Frontal cortex (tissue), 4 donors: ENCODE measurements around the gene STOX2. TPM values are rescaled to one million over a fixed set of nuclear protein-coding genes. Genes with fewer than 3 reads are reported as not detected.

Experiments used
- DNase-seq, 2 donors: peaks; one replicate each; pipeline ENCODE4 v3.0.0; 2012; ENCODE audit warnings: low spot score in 2 of 2
- FAIRE-seq: peaks from 2 replicates; lab custom pipeline; 2012; peaks lifted over from hg19 to GRCh38; lab: Jason Lieb, UNC
- total RNA-seq: library from RNA; depleted of rRNA; stranded (reverse); fragments of >200 nt; gene quantifications from one replicate; pipeline ENCODE4 v1.2.3, GENCODE V29; 2014
- donor health status: control.
- donor health status: control.
- donor health status: control.

Gene STOX2
- total RNA-seq, 1 donor from 2014 or later, result 35.1 TPM

DNA sequence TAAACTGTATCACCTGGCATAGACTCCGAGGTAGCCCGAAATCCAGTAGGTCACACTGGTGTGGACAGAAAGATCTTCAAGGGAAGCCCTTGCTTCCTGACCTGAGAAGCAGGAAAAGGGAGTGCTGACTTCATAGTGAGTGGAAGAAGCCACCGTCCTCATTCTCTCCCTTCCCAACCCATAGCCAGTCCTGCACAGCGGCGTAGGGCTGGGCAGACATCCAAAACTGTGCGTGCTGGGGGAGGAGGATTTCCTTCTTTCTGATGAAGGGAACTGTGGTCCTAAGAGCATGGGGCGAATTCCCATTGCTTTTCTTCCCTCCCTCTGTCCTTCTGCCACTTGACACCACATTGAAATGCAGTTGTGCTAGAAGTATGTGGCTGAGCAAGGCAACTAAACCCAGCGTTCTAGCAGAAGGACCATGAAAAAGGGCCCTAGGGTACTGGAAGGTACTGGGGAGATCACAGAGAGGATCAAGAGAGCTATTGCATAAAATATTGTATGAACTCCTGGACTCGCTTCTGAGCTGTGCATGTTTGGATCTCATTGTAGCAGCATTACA, 66.9 kb downstream of the STOX2 start:
- no peak for FAIRE-seq
- DNase-seq, result no peak

DNA sequence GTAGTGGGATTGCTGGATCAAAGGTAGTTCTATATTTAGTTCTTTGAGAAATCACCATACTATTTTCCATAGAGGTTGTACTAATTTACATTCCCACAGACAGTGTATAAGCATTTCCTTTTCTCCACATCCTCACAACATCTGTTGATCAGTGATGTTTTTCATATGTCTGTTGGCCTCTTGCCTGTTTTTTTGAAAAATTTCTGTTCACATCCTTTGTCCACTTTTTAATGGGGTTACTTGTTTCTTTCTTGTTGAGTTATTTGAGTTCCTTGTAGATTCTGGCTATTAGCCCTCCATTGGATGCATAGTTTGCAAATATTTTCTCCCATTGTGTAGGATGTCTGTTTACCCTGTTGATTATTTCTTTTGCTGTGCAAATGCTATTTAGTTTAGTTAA, 72.6 kb downstream of the STOX2 start:
- FAIRE-seq (no peak), DNase-seq (no peak)

- DNase-seq (no peak), FAIRE-seq (no peak)
These were observed 79.5 kb downstream of the STOX2 start for GRCh38 chr4:183984566-183984965.

DNA sequence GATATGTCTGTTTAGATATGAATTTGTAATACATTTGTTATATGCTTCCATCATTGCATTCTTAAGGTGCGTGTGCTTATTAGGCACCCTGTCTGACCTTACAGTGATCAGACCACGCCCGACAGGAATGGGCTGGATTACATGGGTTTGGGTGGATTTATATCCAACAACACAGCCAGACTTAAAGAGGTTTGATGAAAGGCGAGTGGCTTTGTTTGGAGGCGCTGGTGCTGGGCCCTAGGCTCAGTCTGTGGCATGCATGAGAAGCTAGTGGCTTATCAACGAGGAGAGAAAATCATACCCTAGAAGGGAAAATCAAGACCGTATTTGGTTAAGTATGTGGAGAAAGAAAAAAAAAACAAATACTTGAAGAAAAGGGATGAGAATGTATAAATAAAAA, 80.7 kb downstream of the STOX2 start:
- DNase-seq (no peak), FAIRE-seq (no peak)

- no peak for DNase-seq
- FAIRE-seq, result no peak
These were observed 81.3 kb downstream of the STOX2 start for GRCh38 chr4:183986291-183986970.

DNA sequence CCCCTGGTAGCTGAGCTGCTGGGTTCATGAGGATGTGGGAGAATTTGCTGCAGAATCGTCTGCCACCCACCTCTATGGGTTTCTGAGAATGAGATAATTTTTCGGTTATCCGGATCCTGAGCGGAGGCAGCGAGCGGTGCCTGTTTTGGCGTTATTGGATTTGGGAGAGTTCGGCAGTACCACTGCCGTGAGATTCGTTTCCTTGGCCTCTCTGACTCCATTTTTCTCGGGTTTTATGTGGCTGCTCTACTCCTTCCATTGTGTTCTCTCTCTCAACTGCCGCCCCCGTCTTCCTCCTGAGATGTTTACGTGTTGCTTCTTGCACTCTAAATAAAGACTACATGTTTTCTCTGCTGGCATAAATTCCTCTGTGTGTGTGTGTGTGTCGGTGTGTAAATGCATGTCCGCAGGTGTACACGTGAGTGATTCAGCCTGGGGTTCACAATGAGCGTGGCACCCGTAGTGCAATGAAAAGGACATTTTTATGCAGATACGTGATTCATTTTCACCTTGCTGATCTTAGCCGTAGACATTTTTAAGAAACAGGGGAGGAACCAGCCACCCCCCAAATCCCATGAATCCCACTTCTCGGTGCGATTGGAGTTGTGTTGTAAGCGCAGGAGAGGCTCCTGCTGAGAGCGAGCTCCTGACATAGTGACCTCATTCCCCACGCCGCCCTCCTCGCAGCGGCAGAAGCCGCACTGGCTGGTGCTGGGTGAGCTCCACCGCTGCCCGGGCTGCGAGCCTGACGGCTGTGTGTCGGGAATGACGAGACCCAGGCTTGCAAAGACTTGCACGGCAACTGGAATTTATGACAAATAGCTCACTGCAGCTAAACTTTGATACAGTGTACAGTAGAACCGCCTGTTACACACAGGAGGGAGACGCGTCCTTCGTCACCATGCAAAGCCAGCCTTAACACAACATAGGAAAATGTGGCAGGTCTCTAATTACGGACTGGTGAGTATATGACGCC, 82.2 kb downstream of the STOX2 start:
- FAIRE-seq, result no peak
- peak in 1 of 2 donors; percentile 27 for DNase-seq

GRCh38 chr4:183987987-183988392, 82.9 kb downstream of the STOX2 start:
- DNase-seq (peak; percentile 49 to 60), FAIRE-seq (no peak)

- FAIRE-seq (no peak), DNase-seq (no peak)
These were observed 83.8 kb downstream of the STOX2 start for GRCh38 chr4:183988874-183989273.

DNA sequence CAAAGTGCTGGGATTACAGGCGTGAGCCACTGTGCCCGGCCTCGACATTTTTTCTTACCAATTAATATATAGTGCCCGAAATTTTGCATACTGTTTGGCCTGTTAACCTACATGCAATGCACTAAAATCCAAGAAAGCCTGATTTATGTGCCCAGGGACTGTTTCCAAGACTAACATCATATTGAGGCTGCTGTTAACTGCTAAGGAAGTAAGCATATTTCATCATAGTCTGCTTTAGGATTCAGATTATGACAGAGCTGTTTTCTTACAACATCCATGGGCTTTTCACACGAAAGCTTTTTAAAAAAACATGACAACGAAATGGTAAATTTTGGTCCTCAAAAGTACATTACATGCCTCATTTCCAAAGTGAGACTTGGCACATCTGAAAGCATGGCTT, 84.4 kb downstream of the STOX2 start:
- FAIRE-seq (no peak), DNase-seq (no peak)

DNA sequence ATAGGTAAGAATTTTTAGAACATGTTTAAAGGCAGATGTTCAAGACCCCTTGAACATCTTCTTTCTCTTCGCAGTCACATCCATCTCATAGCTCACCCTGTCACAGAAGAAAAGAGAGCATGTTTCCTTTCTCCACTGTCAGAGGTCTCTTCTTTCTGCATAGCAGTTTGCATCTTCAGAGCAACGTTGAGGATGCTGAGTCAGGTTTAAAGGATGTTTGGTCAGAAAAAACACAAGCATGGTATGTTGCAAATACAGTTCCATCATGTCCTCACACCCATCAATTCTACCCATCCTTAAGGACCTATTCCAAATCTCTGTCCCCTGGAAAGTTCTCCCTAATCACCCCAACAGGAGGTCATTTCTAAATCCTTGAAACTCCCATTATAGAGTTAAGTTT, 84.8 kb downstream of the STOX2 start:
- DNase-seq (no peak), FAIRE-seq (no peak)

GRCh38 chr4:183993676-183994075, 88.6 kb downstream of the STOX2 start:
- no peak for DNase-seq
- no peak for FAIRE-seq

- no peak for DNase-seq
- FAIRE-seq, result no peak
These were observed 90.5 kb downstream of the STOX2 start for GRCh38 chr4:183995570-183995969.

GRCh38 chr4:183996868-183997267, 91.8 kb downstream of the STOX2 start:
- no peak for FAIRE-seq
- no peak for DNase-seq

- FAIRE-seq, result no peak
- DNase-seq, result no peak
These were observed 94.3 kb downstream of the STOX2 start for GRCh38 chr4:183999435-183999834.

DNA sequence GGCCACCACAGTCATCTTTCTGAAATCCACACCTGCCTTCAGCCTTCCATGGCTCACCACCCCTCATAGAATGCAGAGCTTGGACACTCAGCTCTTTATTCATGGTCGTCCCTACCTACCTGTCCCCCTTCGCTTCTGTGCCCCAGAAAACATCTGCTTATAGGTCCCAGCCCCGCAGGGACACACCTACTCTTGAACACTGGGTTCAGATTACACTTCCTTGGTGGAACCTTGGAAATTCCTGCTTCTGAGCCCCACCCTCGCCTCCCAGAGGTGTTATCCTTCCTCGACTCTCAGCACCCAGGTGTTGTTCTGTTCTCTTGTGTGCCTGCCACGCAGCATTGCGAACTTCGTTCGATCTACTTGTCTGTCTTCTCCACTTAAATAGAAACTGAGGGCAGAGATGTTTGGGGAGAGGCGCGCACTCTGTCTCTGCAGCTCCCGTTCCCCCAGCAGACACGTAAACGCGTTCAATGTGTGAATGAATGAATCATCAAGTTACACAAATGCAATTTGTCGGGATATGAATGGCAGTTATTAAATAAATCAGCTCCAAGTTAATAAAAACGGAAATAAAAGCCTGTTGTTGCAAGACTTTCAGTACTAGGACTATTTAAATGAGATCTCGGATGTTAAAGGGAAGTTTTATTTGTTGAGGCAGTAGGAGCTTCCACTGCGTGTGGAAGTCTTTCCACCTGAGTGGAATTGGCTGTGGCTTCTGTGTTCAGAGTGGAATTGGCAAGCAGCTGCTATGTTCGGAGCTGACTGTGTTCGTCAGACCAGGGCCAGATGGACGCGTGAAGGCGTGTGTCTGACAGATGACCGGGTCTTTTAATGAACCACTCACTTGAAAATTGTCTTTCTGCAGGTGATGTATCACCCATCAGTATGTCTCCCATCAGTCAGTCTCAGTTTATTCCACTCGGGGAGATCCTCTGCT, 95.6 kb downstream of the STOX2 start:
- FAIRE-seq, result no peak
- DNase-seq, result no peak

GRCh38 chr4:184003433-184003832, 98.3 kb downstream of the STOX2 start:
- FAIRE-seq, result no peak

GRCh38 chr4:184007891-184008290, 102.8 kb downstream of the STOX2 start:
- FAIRE-seq (no peak), DNase-seq (no peak)

More at GRCh38 chr4:184003433-184003832, 98.3 kb downstream of the STOX2 start:
- DNase-seq, result no peak

GRCh38 chr4:184010696-184011095, 105.6 kb downstream of the STOX2 start:
- DNase-seq, result no peak
- FAIRE-seq, result no peak

GRCh38 chr4:184011826-184012380, 106.8 kb downstream of the STOX2 start:
- DNase-seq (no peak), FAIRE-seq (no peak)
